Measurements from ENCODE around the gene CBX6.

The CBX6 gene

DNA sequence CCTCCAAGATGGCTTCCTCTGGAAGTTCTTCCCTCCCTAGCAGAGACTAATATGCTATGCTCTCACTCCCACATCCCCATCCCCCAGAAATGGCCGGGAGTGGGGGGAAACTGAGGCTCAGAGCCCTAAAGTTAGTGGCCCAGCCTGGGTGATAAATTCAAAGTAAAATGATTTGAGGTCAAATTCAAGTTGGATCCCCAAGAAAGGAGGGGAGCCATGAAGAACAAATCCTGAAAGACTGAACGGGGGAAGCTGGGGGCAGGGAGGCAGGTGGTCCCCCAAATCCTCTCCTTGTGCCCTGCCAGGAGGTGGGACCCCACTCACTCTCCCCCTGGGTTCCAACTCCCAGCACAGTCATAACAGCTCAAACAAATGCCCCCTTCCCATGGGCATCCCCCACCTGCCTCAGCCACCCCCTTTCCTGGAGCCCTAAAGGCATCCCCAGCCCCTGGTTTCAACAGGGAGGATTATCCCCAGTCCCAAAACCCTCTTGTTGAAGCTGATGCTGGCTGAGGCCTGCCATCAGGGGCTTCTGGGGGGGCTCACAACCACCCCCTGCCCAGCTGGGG lies 1.1 kb downstream of the CBX6 start:
- Histone ChIP-seq H3K27ac (ENCODE audit: poor library complexity, severe bottlenecking) (peak overlapping the region; percentile 23), H3K9me3 (ENCODE audit: severe bottlenecking) (no peaks in the 10 kb centered on the region), H3K4me1 (ENCODE audit: insufficient read depth, poor library complexity, severe bottlenecking) (peaks cover 4% of the 10 kb centered on the region), H3K36me3 (ENCODE audit: low read depth) (peaks cover 26% of the 10 kb centered on the region), H3K27me3 (ENCODE audit: insufficient read depth, poor library complexity, severe bottlenecking) (peaks cover 28% of the 10 kb centered on the region), H3K4me3 (ENCODE audit: severe bottlenecking) (peak overlapping the region; percentile 87)
- TF ChIP-seq, protein P1, sequence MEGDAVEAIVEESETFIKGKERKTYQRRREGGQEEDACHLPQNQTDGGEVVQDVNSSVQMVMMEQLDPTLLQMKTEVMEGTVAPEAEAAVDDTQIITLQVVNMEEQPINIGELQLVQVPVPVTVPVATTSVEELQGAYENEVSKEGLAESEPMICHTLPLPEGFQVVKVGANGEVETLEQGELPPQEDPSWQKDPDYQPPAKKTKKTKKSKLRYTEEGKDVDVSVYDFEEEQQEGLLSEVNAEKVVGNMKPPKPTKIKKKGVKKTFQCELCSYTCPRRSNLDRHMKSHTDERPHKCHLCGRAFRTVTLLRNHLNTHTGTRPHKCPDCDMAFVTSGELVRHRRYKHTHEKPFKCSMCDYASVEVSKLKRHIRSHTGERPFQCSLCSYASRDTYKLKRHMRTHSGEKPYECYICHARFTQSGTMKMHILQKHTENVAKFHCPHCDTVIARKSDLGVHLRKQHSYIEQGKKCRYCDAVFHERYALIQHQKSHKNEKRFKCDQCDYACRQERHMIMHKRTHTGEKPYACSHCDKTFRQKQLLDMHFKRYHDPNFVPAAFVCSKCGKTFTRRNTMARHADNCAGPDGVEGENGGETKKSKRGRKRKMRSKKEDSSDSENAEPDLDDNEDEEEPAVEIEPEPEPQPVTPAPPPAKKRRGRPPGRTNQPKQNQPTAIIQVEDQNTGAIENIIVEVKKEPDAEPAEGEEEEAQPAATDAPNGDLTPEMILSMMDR (IDR thresholded peaks at IDR 0.05; ENCODE audit: poor library complexity, severe bottlenecking): no peak
- ATAC-seq (ENCODE audit: low read depth): no peak
- DNase-seq (ENCODE audit: low spot score): no peak

DNA sequence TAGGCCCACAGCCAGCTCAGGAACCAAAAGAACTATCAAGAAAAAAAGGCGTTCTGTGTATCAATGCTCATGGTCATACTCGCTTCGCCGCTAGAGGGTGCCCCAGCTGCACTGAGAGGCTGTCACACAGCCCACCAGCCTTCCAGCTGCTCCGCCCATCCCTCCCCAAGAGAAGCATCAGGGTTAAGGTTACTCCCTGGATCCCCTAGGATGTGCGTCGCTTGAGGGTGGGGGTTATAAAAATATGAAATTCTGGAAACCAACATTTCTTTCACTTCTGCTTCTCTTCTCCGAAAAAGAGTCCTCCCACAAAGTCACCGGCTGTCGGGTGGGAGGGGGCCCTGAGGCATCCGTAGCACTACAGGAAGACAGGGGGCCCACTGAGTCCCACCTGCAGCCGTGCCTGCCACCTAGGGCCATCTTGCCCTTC lies 1.7 kb downstream of the CBX6 start:
- peaks cover 26% of the 10 kb centered on the region for H3K27me3 ChIP-seq (ENCODE audit: insufficient read depth, poor library complexity, severe bottlenecking)
- H3K36me3 ChIP-seq (ENCODE audit: low read depth): peaks cover 26% of the 10 kb centered on the region
- no peaks in the 10 kb centered on the region for H3K9me3 ChIP-seq (ENCODE audit: severe bottlenecking)
- H3K27ac ChIP-seq (ENCODE audit: poor library complexity, severe bottlenecking): no peak overlapping the region
- H3K4me1 ChIP-seq (ENCODE audit: insufficient read depth, poor library complexity, severe bottlenecking): peaks cover 4% of the 10 kb centered on the region
- ATAC-seq (ENCODE audit: low read depth) (peak; percentile 62), DNase-seq (ENCODE audit: low spot score) (no peak)
- TF ChIP-seq, protein P1 (IDR thresholded peaks at IDR 0.05; ENCODE audit: poor library complexity, severe bottlenecking): peak; percentile 96
- H3K4me3 ChIP-seq (ENCODE audit: severe bottlenecking): peak overlapping the region; percentile 87

DNA sequence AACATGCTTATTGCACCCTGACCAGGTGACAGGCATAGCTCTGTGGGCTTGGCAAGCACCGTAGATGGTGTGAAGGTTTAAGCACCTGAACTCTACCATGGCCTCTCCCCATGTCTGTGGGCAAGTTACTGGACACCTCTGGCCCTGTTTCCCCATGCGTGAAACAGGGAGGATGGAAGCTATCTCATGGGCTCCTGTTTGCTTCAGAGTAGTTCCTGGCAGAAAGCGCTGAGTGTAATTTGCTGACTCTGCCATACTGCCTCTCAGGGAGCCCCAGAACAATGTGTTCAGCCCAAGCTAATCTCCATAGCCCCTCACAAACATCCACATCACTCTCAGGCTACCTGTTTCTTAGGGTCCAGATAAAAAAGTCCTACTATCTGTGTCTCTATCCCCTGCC lies 2.4 kb downstream of the CBX6 start:
- Histone ChIP-seq H3K4me1 (ENCODE audit: insufficient read depth, poor library complexity, severe bottlenecking) (peaks cover 4% of the 10 kb centered on the region), H3K36me3 (ENCODE audit: low read depth) (peaks cover 26% of the 10 kb centered on the region), H3K27ac (ENCODE audit: poor library complexity, severe bottlenecking) (no peak overlapping the region), H3K27me3 (ENCODE audit: insufficient read depth, poor library complexity, severe bottlenecking) (peaks cover 22% of the 10 kb centered on the region), H3K4me3 (ENCODE audit: severe bottlenecking) (no peak overlapping the region), H3K9me3 (ENCODE audit: severe bottlenecking) (no peaks in the 10 kb centered on the region)
- TF ChIP-seq, protein P1 (IDR thresholded peaks at IDR 0.05; ENCODE audit: poor library complexity, severe bottlenecking): no peak
- DNase-seq (ENCODE audit: low spot score) (no peak), ATAC-seq (ENCODE audit: low read depth) (no peak)

DNA sequence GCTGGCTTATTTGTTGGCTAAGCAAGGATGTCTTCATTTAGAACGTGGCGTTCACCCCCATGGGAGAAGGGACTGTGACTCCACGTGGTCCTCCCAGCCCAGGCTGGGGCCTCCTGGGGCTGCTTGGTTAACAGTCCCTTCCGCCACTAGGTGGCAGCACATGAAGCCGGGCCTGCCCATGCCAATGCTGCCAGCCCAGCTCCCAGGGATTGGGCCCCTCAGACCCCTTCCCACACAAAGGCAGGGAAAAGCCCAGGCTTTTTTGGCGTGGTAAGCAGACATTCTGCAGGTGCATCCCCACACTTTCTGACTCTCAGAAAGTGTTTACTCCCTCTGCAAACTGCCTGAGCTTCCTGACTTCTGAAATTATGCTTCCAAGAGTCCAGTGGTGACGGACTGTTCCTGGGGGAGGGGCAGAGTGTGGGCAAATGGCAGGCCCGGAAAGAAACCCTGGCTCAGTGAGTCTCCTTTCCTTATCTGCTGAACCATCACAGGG lies 3.1 kb downstream of the CBX6 start:
- Histone ChIP-seq H3K4me3 (ENCODE audit: severe bottlenecking) (no peak overlapping the region), H3K9me3 (ENCODE audit: severe bottlenecking) (no peaks in the 10 kb centered on the region), H3K4me1 (ENCODE audit: insufficient read depth, poor library complexity, severe bottlenecking) (peaks cover 4% of the 10 kb centered on the region), H3K27me3 (ENCODE audit: insufficient read depth, poor library complexity, severe bottlenecking) (peaks cover 16% of the 10 kb centered on the region), H3K36me3 (ENCODE audit: low read depth) (peaks cover 26% of the 10 kb centered on the region), H3K27ac (ENCODE audit: poor library complexity, severe bottlenecking) (no peak overlapping the region)
- DNase-seq (ENCODE audit: low spot score) (no peak), ATAC-seq (ENCODE audit: low read depth) (peak; percentile 64)
- TF ChIP-seq, protein P1 (IDR thresholded peaks at IDR 0.05; ENCODE audit: poor library complexity, severe bottlenecking): peak; percentile 91

DNA sequence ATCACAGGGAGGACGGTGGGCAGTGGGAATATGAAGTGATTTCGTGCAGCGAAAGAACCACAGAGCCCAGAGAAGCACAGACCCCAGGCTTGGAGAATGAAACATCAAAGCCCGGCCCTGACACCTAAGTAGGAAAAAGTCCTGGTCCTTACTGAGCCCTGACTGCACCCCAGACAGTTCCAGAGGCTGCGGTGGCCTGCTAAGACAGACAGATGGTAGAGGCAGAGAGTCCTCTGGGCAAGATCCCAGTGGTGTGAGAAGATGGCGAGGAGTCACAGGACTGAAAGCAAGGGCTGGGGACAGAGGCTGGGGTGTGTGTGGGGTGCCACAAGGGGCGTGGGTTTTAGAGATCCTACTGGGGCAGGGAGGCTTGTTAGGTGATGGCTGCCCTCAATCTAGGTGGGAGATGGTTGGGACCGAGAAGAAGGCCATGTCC lies 3.7 kb downstream of the CBX6 start:
- Histone ChIP-seq H3K4me3 (ENCODE audit: severe bottlenecking) (no peak overlapping the region), H3K36me3 (ENCODE audit: low read depth) (peaks cover 26% of the 10 kb centered on the region), H3K27ac (ENCODE audit: poor library complexity, severe bottlenecking) (no peak overlapping the region), H3K27me3 (ENCODE audit: insufficient read depth, poor library complexity, severe bottlenecking) (peaks cover 10% of the 10 kb centered on the region), H3K9me3 (ENCODE audit: severe bottlenecking) (no peaks in the 10 kb centered on the region), H3K4me1 (ENCODE audit: insufficient read depth, poor library complexity, severe bottlenecking) (peaks cover 4% of the 10 kb centered on the region)
- no peak for ATAC-seq (ENCODE audit: low read depth)
- TF ChIP-seq, protein P1 (IDR thresholded peaks at IDR 0.05; ENCODE audit: poor library complexity, severe bottlenecking): no peak
- DNase-seq (ENCODE audit: low spot score): no peak
